RWPE2 (cell line): Measurements from ENCODE around the gene SV2B.

Experiments used
- ATAC-seq: fragments of 200-7000 bp; cut with Tn5 transposase; 3 replicates; pipeline ENCODE4 v1.9.1; 2021; ENCODE audit warnings: low read depth
- DNase-seq: peaks from one replicate; pipeline ENCODE4 v3.0.0-alpha.2; 2020; ENCODE audit warnings: low spot score
- H3K27ac ChIP-seq: fragments of 450-650 bp; 2 replicates; pipeline ENCODE4 v1.5.1; 2017; ENCODE audit warnings: mild to moderate bottlenecking; ENCODE audit not compliant: poor library complexity, severe bottlenecking
- H3K27me3 ChIP-seq: fragments of 250-450 bp; sonication (Bioruptor Pico); 2 replicates; pipeline ENCODE4 v1.5.1; 2021; ENCODE audit warnings: mild to moderate bottlenecking, moderate library complexity; ENCODE audit not compliant: insufficient read depth, poor library complexity, severe bottlenecking
- H3K36me3 ChIP-seq: fragments of 250-450 bp; sonication (Bioruptor Pico); 2 replicates; pipeline ENCODE4 v1.5.1; 2020; ENCODE audit warnings: low read depth, mild to moderate bottlenecking, moderate library complexity
- H3K4me1 ChIP-seq: fragments of 250-450 bp; sonication (Bioruptor Pico); 2 replicates; pipeline ENCODE4 v1.5.1; 2021; ENCODE audit warnings: mild to moderate bottlenecking, moderate library complexity; ENCODE audit not compliant: insufficient read depth, poor library complexity, severe bottlenecking
- H3K4me3 ChIP-seq: fragments of 250-450 bp; sonication (Bioruptor Pico); 2 replicates; pipeline ENCODE4 v1.5.1; 2021; ENCODE audit warnings: mild to moderate bottlenecking, moderate library complexity; ENCODE audit not compliant: severe bottlenecking
- H3K9me3 ChIP-seq: fragments of 250-450 bp; sonication (Bioruptor Pico); 2 replicates; pipeline ENCODE4 v1.5.1; 2021; ENCODE audit warnings: mild to moderate bottlenecking, moderate library complexity; ENCODE audit not compliant: severe bottlenecking
- CTCF ChIP-seq: fragments of 450-650 bp; IDR thresholded peaks from one replicate; pipeline ENCODE4 v1.5.1; 2017; ENCODE audit warnings: mild to moderate bottlenecking, moderate library complexity; ENCODE audit not compliant: poor library complexity, severe bottlenecking

SV2B gene

GRCh38 chr15:91318931-91319330 is 218.9 kb downstream of the SV2B start:
- H3K36me3 ChIP-seq = no peaks in the 10 kb centered on the region
- H3K4me1 ChIP-seq = no peaks in the 10 kb centered on the region
- ATAC-seq (no peak), DNase-seq (no peak)
- no peak overlapping the region for H3K4me3 ChIP-seq
- TF ChIP-seq CTCF = no peak
- no peak overlapping the region for H3K27ac ChIP-seq
- H3K9me3 ChIP-seq = no peaks in the 10 kb centered on the region
- H3K27me3 ChIP-seq = no peaks in the 10 kb centered on the region

- no peak for ATAC-seq
- no peak for DNase-seq
Measured at GRCh38 chr15:91319371-91320059, 219.5 kb downstream of the SV2B start.

GRCh38 chr15:91320101-91320500 is 220.0 kb downstream of the SV2B start:
- no peak for DNase-seq
- H3K27ac ChIP-seq = no peak overlapping the region
- ATAC-seq = no peak
- no peak overlapping the region for H3K4me3 ChIP-seq
- no peaks in the 10 kb centered on the region for H3K9me3 ChIP-seq
- no peak for TF ChIP-seq CTCF
- H3K36me3 ChIP-seq = no peaks in the 10 kb centered on the region
- no peaks in the 10 kb centered on the region for H3K4me1 ChIP-seq
- H3K27me3 ChIP-seq = no peaks in the 10 kb centered on the region

More at GRCh38 chr15:91319371-91320059, 219.5 kb downstream of the SV2B start:
- no peak for TF ChIP-seq CTCF
- Histone ChIP-seq H3K9me3 (no peaks in the 10 kb centered on the region), H3K4me1 (no peaks in the 10 kb centered on the region), H3K27ac (no peak overlapping the region), H3K36me3 (no peaks in the 10 kb centered on the region), H3K27me3 (no peaks in the 10 kb centered on the region), H3K4me3 (no peak overlapping the region)

GRCh38 chr15:91329914-91330313 is 229.9 kb downstream of the SV2B start:
- H3K4me3 ChIP-seq = no peak overlapping the region
- ATAC-seq (no peak), DNase-seq (no peak)
- no peaks in the 10 kb centered on the region for H3K4me1 ChIP-seq
- H3K36me3 ChIP-seq = no peaks in the 10 kb centered on the region
- H3K27ac ChIP-seq = no peak overlapping the region
- H3K9me3 ChIP-seq = no peaks in the 10 kb centered on the region
- H3K27me3 ChIP-seq = peaks cover 4% of the 10 kb centered on the region
- TF ChIP-seq CTCF = no peak

GRCh38 chr15:91331581-91331980 is 231.5 kb downstream of the SV2B start:
- H3K27ac ChIP-seq = no peak overlapping the region
- H3K4me1 ChIP-seq = no peaks in the 10 kb centered on the region
- peaks cover 4% of the 10 kb centered on the region for H3K27me3 ChIP-seq
- no peaks in the 10 kb centered on the region for H3K9me3 ChIP-seq
- TF ChIP-seq CTCF = no peak
- DNase-seq (no peak), ATAC-seq (no peak)
- H3K36me3 ChIP-seq = no peaks in the 10 kb centered on the region
- H3K4me3 ChIP-seq = no peak overlapping the region
